HCT116 (cell line): ENCODE data around the gene CEACAM3. TPM values are rescaled to one million over a fixed set of nuclear protein-coding genes. Genes with fewer than 3 reads are reported as not detected.

Experiments
- ATAC-seq: fragments of 200-7000 bp; cut with Tn5 transposase; 2 replicates; pipeline ENCODE4 v1.9.1; 2020; ENCODE audit warnings: mild to moderate bottlenecking, moderate library complexity
- BruUV-seq: library from RNA; stranded (reverse); fragments of 400-500 nt; replicated peaks from 2 replicates; lab custom pipeline; 2021; lab: Mats Ljungman, UMichigan
- CTCF ChIA-PET: fragments of 300-600 bp; sonication (Branson Sonifier 250); formaldehyde crosslinking; loops from one replicate; lab custom pipeline; 2021; ENCODE audit warnings: antibody characterized with exemption; lab: Charles Lee
- POLR2A ChIA-PET: fragments of 300-600, 350-600 bp; sonication (Branson Sonifier 250); formaldehyde crosslinking; loops from one replicate; lab custom pipeline; 2021; ENCODE audit warnings: antibody characterized with exemption; lab: Charles Lee
- RAD21 ChIA-PET, 2 experiments: fragments of 300-600 bp; sonication (Branson Sonifier 250); formaldehyde crosslinking; loops; one replicate each; lab custom pipeline; 2023; ENCODE audit warnings: low total read pairs in 2 of 2; ENCODE audit not compliant: uncharacterized antibody in 2 of 2, unreplicated experiment in 2 of 2, low non-redundant PET in 1 of 2; lab: Charles Lee
- DNase-seq: peaks from one replicate; pipeline ENCODE4 v3.0.0-alpha.2; 2010; ENCODE audit warnings: low read depth, low spot score
- H2AFZ ChIP-seq: fragments of 200-600 bp; shearing (Covaris generic), sonication (generic); 2 replicates; pipeline ENCODE4 v1.6.1; 2017; ENCODE audit warnings: low read depth, mixed run types, mixed read lengths, antibody characterized with exemption, low read length; ENCODE audit not compliant: poor library complexity, severe bottlenecking
- H3K27ac ChIP-seq: 2 replicates; pipeline ENCODE4 v1.5.1; 2012; ENCODE audit warnings: low read depth, low read length
- H3K27me3 ChIP-seq: fragments of 200-600 bp; sonication (generic); 2 replicates; pipeline ENCODE4 v1.6.1; 2016; ENCODE audit warnings: mixed run types, low read length, mixed read lengths; ENCODE audit not compliant: insufficient read depth
- H3K36me3 ChIP-seq, 2 experiments: fragments of 200-500 bp in 1 of 2; fragments of 200-600 bp in 1 of 2; sonication (Bioruptor generic) in 1 of 2; sonication (generic) in 1 of 2; 2 replicates each; pipeline versions ENCODE4 v1.5.1 to v1.6.1; 2014 to 2016; ENCODE audit warnings: low read length in 2 of 2, inconsistent platforms in 1 of 2, mixed read lengths in 1 of 2, mixed run types in 1 of 2; ENCODE audit not compliant: insufficient read depth in 2 of 2, control insufficient read depth in 1 of 2
- H3K4me1 ChIP-seq, 2 experiments: fragments of 200-600 bp in 1 of 2; sonication (generic) in 1 of 2; 2 replicates each; pipeline versions ENCODE4 v1.5.1 to v1.6.1; 2012 to 2017; ENCODE audit warnings: low read length in 2 of 2, inconsistent platforms in 1 of 2, mild to moderate bottlenecking in 1 of 2, mixed read lengths in 1 of 2, mixed run types in 1 of 2, moderate library complexity in 1 of 2; ENCODE audit not compliant: insufficient read depth in 2 of 2, control insufficient read depth in 1 of 2
- H3K4me2 ChIP-seq: fragments of 200-600 bp; sonication (generic); 2 replicates; pipeline ENCODE4 v1.6.1; 2017; ENCODE audit warnings: mixed run types, low read length, mixed read lengths
- H3K4me3 ChIP-seq, 2 experiments: fragments of 200-600 bp in 1 of 2; sonication (generic) in 1 of 2; replicated peaks in 1 of 2; 2 replicates each; pipeline ENCODE4 v1.5.1; 2011 to 2016; ENCODE audit warnings: low read length in 2 of 2, control low read depth in 1 of 2, low read depth in 1 of 2, mild to moderate bottlenecking in 1 of 2, mixed read lengths in 1 of 2, mixed run types in 1 of 2
- H3K79me2 ChIP-seq: fragments of 200-600 bp; sonication (generic); 2 replicates; pipeline ENCODE4 v1.6.1; 2017; ENCODE audit warnings: mild to moderate bottlenecking, mixed run types, low read length, moderate library complexity, mixed read lengths; ENCODE audit not compliant: insufficient read depth
- H3K9ac ChIP-seq: fragments of 200-600 bp; sonication (generic); 2 replicates; pipeline ENCODE4 v1.6.1; 2016; ENCODE audit warnings: low read length, mixed read lengths
- H3K9me2 ChIP-seq: fragments of 200-600 bp; sonication (generic), shearing (Covaris generic); 2 replicates; pipeline ENCODE4 v1.6.1; 2017; ENCODE audit warnings: mixed run types, mild to moderate bottlenecking, moderate library complexity; ENCODE audit not compliant: insufficient read depth
- H3K9me3 ChIP-seq, 2 experiments: fragments of 200-500 bp in 1 of 2; fragments of 200-600 bp in 1 of 2; sonication (Bioruptor generic) in 1 of 2; sonication (generic) in 1 of 2; 2 replicates each; pipeline ENCODE4 v1.6.1; 2014 to 2017; ENCODE audit warnings: low read length in 2 of 2, mixed read lengths in 2 of 2, inconsistent platforms in 1 of 2, low read depth in 1 of 2, mild to moderate bottlenecking in 1 of 2, mixed run types in 1 of 2, moderate library complexity in 1 of 2; ENCODE audit not compliant: control insufficient read depth in 1 of 2, insufficient read depth in 1 of 2
- H4K20me1 ChIP-seq: fragments of 200-600 bp; sonication (generic), shearing (Covaris generic); 2 replicates; pipeline ENCODE4 v1.6.1; 2017; ENCODE audit warnings: mixed run types, mild to moderate bottlenecking, moderate library complexity; ENCODE audit not compliant: insufficient read depth
- ELF1 ChIP-seq: IDR thresholded peaks from 2 replicates; pipeline ENCODE4 v1.6.1; 2012; ENCODE audit warnings: low read depth, borderline replicate concordance
- EZH2 ChIP-seq: fragments of 200-600 bp; sonication (generic); IDR thresholded peaks from 2 replicates; pipeline ENCODE4 v1.6.1; 2017; ENCODE audit warnings: antibody characterized with exemption, mixed run types
- EZH2phosphoT487 ChIP-seq: fragments of 200-600 bp; IDR thresholded peaks from 2 replicates; pipeline ENCODE4 v1.6.1; 2018; ENCODE audit warnings: antibody characterized with exemption, borderline replicate concordance
- FOSL1 ChIP-seq: IDR thresholded peaks from 2 replicates; pipeline ENCODE4 v1.6.1; 2012; ENCODE audit warnings: low read depth
- POLR2A ChIP-seq: IDR thresholded peaks from 2 replicates; pipeline ENCODE4 v1.7.0; 2011; ENCODE audit warnings: borderline replicate concordance; ENCODE audit not compliant: insufficient read depth, insufficient read length; ENCODE audit errors: extremely low read depth
- POLR2AphosphoS5 ChIP-seq: IDR thresholded peaks from 2 replicates; pipeline ENCODE4 v1.6.1; 2011; ENCODE audit warnings: mild to moderate bottlenecking, low read depth, low read length, moderate library complexity
- RAD21 ChIP-seq: IDR thresholded peaks from 2 replicates; pipeline ENCODE4 v1.6.1; 2012; ENCODE audit warnings: low read depth, mild to moderate bottlenecking
- SIN3A ChIP-seq: IDR thresholded peaks from 2 replicates; pipeline ENCODE4 v1.6.1; 2012; ENCODE audit warnings: low read depth
- intact Hi-C: fragments of 100-400 bp; cut with micrococcal nuclease; formaldehyde crosslinking; loops from 2 replicates; pipeline ENCODE4 v1.10.0; 2022
- total RNA-seq: library from RNA; stranded (reverse); gene quantifications from one replicate; pipeline ENCODE4 v1.2.1, GENCODE V29; 2021; ENCODE audit not compliant: unreplicated experiment
- TF ChIP-seq, protein P1 (sequence below): IDR thresholded peaks from 2 replicates; pipeline ENCODE4 v1.6.1; 2012

Gene CEACAM3
- total RNA-seq, 1 experiment from 2014 or later: not detected

DNA sequence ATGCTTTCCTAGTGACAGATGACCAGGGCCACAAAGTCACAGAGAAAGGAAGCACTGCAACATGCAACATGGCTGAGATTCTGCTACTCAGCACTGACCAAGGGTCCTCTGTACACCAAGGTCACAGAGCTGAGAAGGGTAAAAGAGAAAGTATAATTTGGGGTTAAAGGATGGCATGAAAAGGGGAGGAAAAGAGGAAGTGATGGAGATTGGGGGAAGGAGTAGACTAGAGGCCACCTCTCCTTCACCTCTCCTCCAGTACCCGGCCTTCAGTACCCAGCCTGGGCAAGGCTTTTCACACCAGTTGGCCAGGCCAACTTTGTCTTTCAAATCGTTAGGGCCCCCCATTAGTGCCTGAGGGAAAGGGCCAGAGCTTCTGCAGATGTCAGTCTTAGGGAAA is 57.4 kb downstream of the CEACAM3 start:
- H3K9me3 ChIP-seq: no peaks in the 10 kb centered on the region
- H4K20me1 ChIP-seq: no peaks in the 10 kb centered on the region
- ATAC-seq (no peak), DNase-seq (no peak)
- RAD21 ChIA-PET: no interaction called here
- H3K4me3 ChIP-seq: no peak overlapping the region
- intact Hi-C loops: no loop called here
- peaks cover 39% of the 10 kb centered on the region for H3K27me3 ChIP-seq
- no peak overlapping the region for H2AFZ ChIP-seq
- POLR2A ChIA-PET: no interaction called here
- CTCF ChIA-PET: no interaction called here
- no TSS peak for BruUV-seq
- H3K4me2 ChIP-seq: no peak overlapping the region
- no peak overlapping the region for H3K27ac ChIP-seq
- TF ChIP-seq ELF1 (no peak), EZH2 (0 out of 2 replicates have a peak, but pooled peaks have one; percentile 73), EZH2phosphoT487 (no peak), POLR2A (no peak), FOSL1 (no peak)
- H3K36me3 ChIP-seq: no peaks in the 10 kb centered on the region
- no peak overlapping the region for H3K9ac ChIP-seq
- peaks cover under 1 to 1% of the 10 kb centered on the region in 2 experiments; a peak in 2 of 4 replicates for H3K4me1 ChIP-seq
- no peaks in the 10 kb centered on the region for H3K79me2 ChIP-seq
- no peaks in the 10 kb centered on the region for H3K9me2 ChIP-seq

DNA sequence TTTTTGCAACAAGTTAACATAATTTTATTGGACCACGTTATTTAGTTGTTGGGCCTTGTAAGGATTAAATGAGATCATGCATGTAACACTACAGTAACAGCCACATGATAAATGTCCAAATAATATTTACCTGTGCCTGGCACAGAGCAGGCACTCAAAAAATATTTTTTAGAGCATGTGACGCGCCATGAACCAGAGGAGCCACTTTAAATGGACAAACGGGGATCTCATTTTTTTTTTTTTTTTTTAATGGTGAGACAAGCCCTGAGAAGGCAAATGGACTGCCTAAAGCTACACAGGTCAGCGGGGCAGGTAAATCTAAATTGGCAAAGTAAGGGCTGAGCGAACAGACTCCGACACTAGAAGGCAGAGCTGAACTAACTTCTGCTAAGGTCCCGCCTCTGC is 62.8 kb downstream of the CEACAM3 start:
- Histone ChIP-seq H4K20me1 (peaks cover 18% of the 10 kb centered on the region; the same call in 1 of the 2 replicates), H3K79me2 (peaks cover 42% of the 10 kb centered on the region), H3K4me2 (peak overlapping the region; percentile 88), H3K4me1 (peaks cover 26 to 41% of the 10 kb centered on the region in 2 experiments), H3K4me3 (peak overlapping the region; percentile 73 to 100), H3K9me2 (no peaks in the 10 kb centered on the region), H3K36me3 (peaks cover 34 to 39% of the 10 kb centered on the region in 2 experiments), H3K9me3 (no peaks in the 10 kb centered on the region), H3K27me3 (peaks cover 5% of the 10 kb centered on the region; the same call in 1 of the 2 replicates), H3K27ac (peak overlapping the region; percentile 99), H2AFZ (peak overlapping the region; percentile 72), H3K9ac (peak overlapping the region; percentile 96)
- ChIA-PET CTCF (interaction anchor here (0.7 to 2.1 kb wide), 6 partner anchors 11 to 106 kb away, joined by 3 to 11 read pairs (median 4); no protein-coding TSS in a partner anchor), RAD21 (interaction anchor here in 1 of 2 experiments (1.5 kb wide), 1 partner anchor 100 kb away, joined by 3 read pairs; the partner anchor contains the start of gene RABAC1), POLR2A (interaction anchor here (1.0 to 3.2 kb wide), 11 partner anchors 9 to 217 kb away, joined by 3 to 36 read pairs (median 6); partner anchors contain the start of genes RABAC1 and ZNF574)
- BruUV-seq: TSS peak; percentile 94
- ATAC-seq (peak; percentile 1; the same call in 1 of the 2 replicates), DNase-seq (no peak)
- TF ChIP-seq POLR2A (peak; percentile 43), SIN3A (0 out of 2 replicates have a peak, but pooled peaks have one; percentile 21), POLR2AphosphoS5 (peak; percentile 88), RAD21 (no peak), EZH2 (no peak)
- TF ChIP-seq, protein P1, sequence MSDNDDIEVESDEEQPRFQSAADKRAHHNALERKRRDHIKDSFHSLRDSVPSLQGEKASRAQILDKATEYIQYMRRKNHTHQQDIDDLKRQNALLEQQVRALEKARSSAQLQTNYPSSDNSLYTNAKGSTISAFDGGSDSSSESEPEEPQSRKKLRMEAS: no peak
- intact Hi-C loops: no loop called here
